GM12878 (cell line): ENCODE results near the gene BEND7. TPM values are rescaled to one million over a fixed set of nuclear protein-coding genes. Genes with fewer than 3 reads are reported as not detected.

Source experiments
- ATAC-seq: fragments of 200-7000 bp; cut with Tn5 transposase; 3 replicates; pipeline ENCODE4 v1.9.1; 2020; ENCODE audit warnings: mild to moderate bottlenecking, moderate library complexity
- BruUV-seq: library from RNA; stranded (reverse); fragments of 400-500 nt; replicated peaks from 2 replicates; lab custom pipeline; 2021; lab: Mats Ljungman, UMichigan
- CTCF ChIA-PET: fragments of 300-600 bp; sonication (Branson Sonifier 250); formaldehyde crosslinking; extraction: SDS; loops from one replicate; lab custom pipeline; 2021; ENCODE audit warnings: inconsistent platforms; lab: Yijun Ruan, JAX
- POLR2A ChIA-PET: fragments of 350-600 bp; formaldehyde crosslinking; extraction: SDS; loops from one replicate; lab custom pipeline; 2021; ENCODE audit warnings: inconsistent platforms; lab: Charles Lee
- RAD21 ChIA-PET: fragments of 300-600 bp; sonication (Branson Sonifier 250); formaldehyde crosslinking; loops from one replicate; lab custom pipeline; 2023; ENCODE audit warnings: antibody characterized with exemption; ENCODE audit not compliant: unreplicated experiment; lab: Charles Lee
- SMC1A ChIA-PET: fragments of 300-600 bp; sonication (Branson Sonifier 250); formaldehyde crosslinking; loops from one replicate; lab custom pipeline; 2023; ENCODE audit not compliant: unreplicated experiment, uncharacterized antibody; lab: Charles Lee
- DNase-seq: peaks from one replicate; pipeline ENCODE4 v3.0.0-alpha.2; 2011; ENCODE audit warnings: low read depth, low spot score
- FAIRE-seq: peaks from 3 replicates; lab custom pipeline; 2011; peaks lifted over from hg19 to GRCh38; lab: Jason Lieb, UNC
- H2AFZ ChIP-seq: 2 replicates; pipeline ENCODE4 v1.6.0; 2011; ENCODE audit warnings: low read depth, low read length, control low read depth; ENCODE audit not compliant: control insufficient read depth
- H3K27ac ChIP-seq: 2 replicates; pipeline ENCODE4 v1.5.1; 2011; ENCODE audit warnings: control low read depth; ENCODE audit not compliant: control insufficient read depth, insufficient read depth
- H3K27me3 ChIP-seq, 2 experiments: replicated peaks in 1 of 2; 2 replicates each; pipeline versions ENCODE4 v1.6.0 to v1.6.1; 2011; ENCODE audit warnings: low read length in 1 of 2; ENCODE audit not compliant: control insufficient read depth in 2 of 2, insufficient read depth in 2 of 2
- H3K36me3 ChIP-seq, 2 experiments: 2 replicates each; pipeline ENCODE4 v1.5.1; 2011; ENCODE audit warnings: low read length in 1 of 2; ENCODE audit not compliant: control insufficient read depth in 2 of 2, insufficient read depth in 2 of 2
- H3K4me1 ChIP-seq: 2 replicates; pipeline ENCODE4 v1.6.1; 2011; ENCODE audit warnings: mild to moderate bottlenecking, low read length, moderate library complexity, mixed read lengths; ENCODE audit not compliant: control insufficient read depth, insufficient read depth
- H3K4me2 ChIP-seq: 2 replicates; pipeline ENCODE4 v1.6.0; 2011; ENCODE audit warnings: control low read depth; ENCODE audit not compliant: control insufficient read depth, insufficient read depth
- H3K4me3 ChIP-seq: fragments of 200-600 bp; sonication (generic); 2 replicates; pipeline ENCODE4 v1.5.1; 2016
- H3K79me2 ChIP-seq: 2 replicates; pipeline ENCODE4 v1.6.0; 2011; ENCODE audit warnings: low read length; ENCODE audit not compliant: control insufficient read depth, insufficient read depth
- H3K9ac ChIP-seq: 2 replicates; pipeline ENCODE4 v1.8.0; 2011; ENCODE audit warnings: low read length, control low read depth, mixed read lengths; ENCODE audit not compliant: control insufficient read depth, insufficient read depth
- H3K9me3 ChIP-seq: replicated peaks from 3 replicates; pipeline ENCODE4 v1.5.1; 2011; ENCODE audit warnings: mild to moderate bottlenecking, low read length; ENCODE audit not compliant: control insufficient read depth, insufficient read depth
- H4K20me1 ChIP-seq: 2 replicates; pipeline ENCODE4 v1.6.0; 2011; ENCODE audit not compliant: control insufficient read depth, insufficient read depth
- ATF2 ChIP-seq: IDR thresholded peaks from 2 replicates; pipeline ENCODE4 v1.6.1; 2012; ENCODE audit warnings: low read length, inconsistent platforms
- BCL3 ChIP-seq: IDR thresholded peaks from 2 replicates; pipeline ENCODE4 v1.6.1; 2011; ENCODE audit warnings: borderline replicate concordance, low read depth, mild to moderate bottlenecking, moderate library complexity, low read length; ENCODE audit not compliant: insufficient read depth, poor library complexity, severe bottlenecking
- CBFB ChIP-seq: IDR thresholded peaks from 2 replicates; pipeline ENCODE4 v1.6.1; 2016; ENCODE audit warnings: antibody characterized with exemption, low read depth
- CHD2 ChIP-seq: IDR thresholded peaks from 2 replicates; pipeline ENCODE4 v1.6.1; 2011; ENCODE audit warnings: low read depth, low read length, improper control_type of control experiment, borderline replicate concordance
- HDGF ChIP-seq: fragments of 450-650 bp; IDR thresholded peaks from 2 replicates; pipeline ENCODE4 v1.6.1; 2016; ENCODE audit warnings: antibody characterized with exemption
- HSF1 ChIP-seq: fragments of 150-350 bp; IDR thresholded peaks from 2 replicates; pipeline ENCODE4 v1.6.1; 2014; ENCODE audit warnings: mild to moderate bottlenecking, low read depth, low read length
- KDM1A ChIP-seq: fragments of 200-600 bp; sonication (generic); IDR thresholded peaks from 2 replicates; pipeline ENCODE4 v1.6.1; 2016; ENCODE audit warnings: borderline replicate concordance
- MYC ChIP-seq: IDR thresholded peaks from 2 replicates; pipeline ENCODE4 v1.6.1; 2011; ENCODE audit warnings: mild to moderate bottlenecking, low read length, moderate library complexity, inconsistent platforms; ENCODE audit not compliant: insufficient read depth, insufficient replicate concordance, insufficient read length, severe bottlenecking
- NR2C1 ChIP-seq: fragments of 450-650 bp; IDR thresholded peaks from 2 replicates; pipeline ENCODE4 v1.6.1; 2017; ENCODE audit warnings: antibody characterized with exemption, mild to moderate bottlenecking, moderate library complexity
- NR2C2 ChIP-seq: IDR thresholded peaks from 2 replicates; pipeline ENCODE4 v1.6.1; 2011; ENCODE audit warnings: borderline replicate concordance, low read depth; ENCODE audit not compliant: control insufficient read depth, insufficient read length
- POLR2AphosphoS2 ChIP-seq: IDR thresholded peaks from 2 replicates; pipeline ENCODE4 v1.6.1; 2011; ENCODE audit warnings: low read depth, mild to moderate bottlenecking, low read length, improper control_type of control experiment, moderate library complexity
- RBBP5 ChIP-seq: fragments of 200-600 bp; sonication (generic); conservative IDR thresholded peaks from 2 replicates; pipeline ENCODE4 v1.6.1; 2016
- RELA ChIP-seq: fragments of 450-650 bp; IDR thresholded peaks from 2 replicates; pipeline ENCODE4 v1.8.0; 2014; ENCODE audit warnings: borderline replicate concordance; ENCODE audit not compliant: partially characterized antibody
- SREBF1 ChIP-seq: IDR thresholded peaks from 2 replicates; pipeline ENCODE4 v1.6.1; 2012; ENCODE audit warnings: mild to moderate bottlenecking, low read length
- SRF ChIP-seq, 2 experiments: IDR thresholded peaks; 2 replicates each; pipeline ENCODE4 v1.6.1; 2011; ENCODE audit warnings: low read depth in 2 of 2, low read length in 2 of 2, mild to moderate bottlenecking in 1 of 2, moderate library complexity in 1 of 2
- SUPT20H ChIP-seq: IDR thresholded peaks from 2 replicates; pipeline ENCODE4 v1.6.1; 2011; ENCODE audit warnings: low read depth, mild to moderate bottlenecking, low read length, moderate library complexity, borderline replicate concordance; ENCODE audit not compliant: control insufficient read depth
- TAF1 ChIP-seq: IDR thresholded peaks from 2 replicates; pipeline ENCODE4 v1.6.1; 2011; ENCODE audit warnings: mild to moderate bottlenecking, low read depth, low read length, borderline replicate concordance
- YBX1 ChIP-seq: fragments of 450-650 bp; IDR thresholded peaks from 2 replicates; pipeline ENCODE4 v1.6.1; 2016; ENCODE audit warnings: antibody characterized with exemption
- YY1 ChIP-seq: IDR thresholded peaks from 2 replicates; pipeline ENCODE4 v1.6.1; 2011; ENCODE audit warnings: low read depth, mild to moderate bottlenecking, low read length
- ZNF384 ChIP-seq: IDR thresholded peaks from 2 replicates; pipeline ENCODE4 v1.6.1; 2012; ENCODE audit warnings: low read depth, mild to moderate bottlenecking, low read length, improper control_type of control experiment, borderline replicate concordance
- WGBS: methylation state at CpG from one replicate; pipeline ENCODE4 v1.1.6; 2016; ENCODE audit warnings: low lambda C conversion rate; ENCODE audit not compliant: insufficient replicate concordance, insufficient coverage; ENCODE audit errors: missing lambda C conversion rate; 5-methylcytosine and 5-hydroxymethylcytosine counted together
- in situ Hi-C: fragments of 300-500 bp; cut with MboI; formaldehyde crosslinking; loops from 9 replicates; pipeline ENCODE4 v1.14.3; 2018; ENCODE audit warnings: mixed read lengths
- intact Hi-C: fragments of 100-400 bp; cut with micrococcal nuclease; formaldehyde crosslinking; loops from one replicate; pipeline ENCODE4 v1.14.2; 2022; ENCODE audit not compliant: unreplicated experiment
- polyA plus RNA-seq, 11 experiments: library from polyadenylated mRNA; depleted of rRNA in 4 of 11; unstranded in 6 of 11; stranded (reverse) in 5 of 11; fragments of >200 nt; fragmentation: Nextera tagmentation in 4 of 11; fragmentation: Illumina TruSeq in 1 of 11; extraction: Ambion mirVana in 4 of 11; extraction: Trizol in 1 of 11; gene quantifications; 1 replicate in 1 of 11; 2 replicates in 10 of 11; pipeline versions ENCODE4 v1.2.1 to v1.2.3, GENCODE V29; 2011 to 2016; ENCODE audit warnings: inconsistent platforms in 2 of 11, missing spikeins in 2 of 11, low read depth in 1 of 11
- total RNA-seq, 4 experiments: library from RNA; depleted of rRNA in 3 of 4; stranded (reverse); fragments of >200 nt in 3 of 4; fragmentation: Illumina TruSeq in 1 of 4; extraction: Trizol in 1 of 4; gene quantifications; 2 replicates each; pipeline versions ENCODE4 v1.2.1 to v1.2.3, GENCODE V29; 2013 to 2021

Gene BEND7
- total and polyA plus RNA-seq, 10 of the 15 experiments (the other 5 are each of a cell fraction or from before 2014, with no cell fraction given), result not detected

- in situ Hi-C loops, result no loop called here
- H3K4me1 ChIP-seq, result no peaks in the 10 kb centered on the region
- H4K20me1 ChIP-seq, result no peaks in the 10 kb centered on the region
- H3K9me3 ChIP-seq, result no peaks in the 10 kb centered on the region
- TF ChIP-seq KDM1A (no peak), YBX1 (no peak), SUPT20H (no peak), BCL3 (no peak), ZNF384 (no peak), NR2C2 (no peak), CHD2 (no peak), CBFB (no peak), MYC (no peak), TAF1 (no peak), HSF1 (no peak), HDGF (no peak), SRF (IDR thresholded peaks at IDR 0.05; ENCODE audit: low read depth in 2 of 2, low read length in 2 of 2) (no peak), NR2C1 (no peak), RBBP5 (no peak), RELA (no peak), POLR2AphosphoS2 (no peak), SREBF1 (no peak), YY1 (no peak), ATF2 (no peak)
- TF ChIP-seq, all 136 proteins: peak for 0
- no peak overlapping the region for H3K4me3 ChIP-seq
- DNase-seq (no peak), FAIRE-seq (no peak), ATAC-seq (no peak)
- intact Hi-C loops, result no loop called here
- H3K9ac ChIP-seq, result no peak overlapping the region
- H2AFZ ChIP-seq, result no peak overlapping the region
- BruUV-seq, result no TSS peak
- CTCF ChIA-PET, result interaction anchor here (0.6 to 1.0 kb wide), 2 partner anchors 46 to 171 kb away, joined by 3 read pairs; no protein-coding TSS in a partner anchor
- SMC1A ChIA-PET, result no interaction called here
- WGBS, result 40% methylated on average over 5 of the region's 5 CpGs
- no peaks in the 10 kb centered on the region for H3K79me2 ChIP-seq
- H3K27me3 ChIP-seq, result peaks cover 0 to 4% of the 10 kb centered on the region in 2 experiments; a peak in 1 of 4 replicates
- RAD21 ChIA-PET, result no interaction called here
- no peaks in the 10 kb centered on the region for H3K36me3 ChIP-seq
- POLR2A ChIA-PET, result no interaction called here
- no peak overlapping the region for H3K27ac ChIP-seq
- H3K4me2 ChIP-seq, result no peak overlapping the region
Observed at GRCh38 chr10:13542533-13542932, 13.7 kb upstream of the BEND7 start.
